ENCODE data around the gene MFAP4.

The MFAP4 gene

GRCh38 chr17:19414396-19415280, 27.6 kb upstream of the MFAP4 start:
- TF ChIP-seq CTCF (IDR thresholded peaks at IDR 0.05; ENCODE audit: extremely low read depth, missing control alignments), result no peak
- no peak for DNase-seq (ENCODE audit: low spot score)

GRCh38 chr17:19413761-19414160, 26.8 kb upstream of the MFAP4 start:
- DNase-seq (ENCODE audit: low spot score), result no peak

GRCh38 chr17:19412984-19413383, 26.0 kb upstream of the MFAP4 start:
- TF ChIP-seq CTCF (IDR thresholded peaks at IDR 0.05; ENCODE audit: extremely low read depth, missing control alignments), result no peak
- no peak for DNase-seq (ENCODE audit: low spot score)

More at GRCh38 chr17:19413761-19414160, 26.8 kb upstream of the MFAP4 start:
- no peak for TF ChIP-seq CTCF (IDR thresholded peaks at IDR 0.05; ENCODE audit: extremely low read depth, missing control alignments)

GRCh38 chr17:19412510-19412909, 25.5 kb upstream of the MFAP4 start:
- DNase-seq (ENCODE audit: low spot score), result no peak
- TF ChIP-seq CTCF (IDR thresholded peaks at IDR 0.05; ENCODE audit: extremely low read depth, missing control alignments), result no peak

- TF ChIP-seq CTCF (IDR thresholded peaks at IDR 0.05; ENCODE audit: extremely low read depth, missing control alignments), result no peak
- DNase-seq (ENCODE audit: low spot score), result no peak
Observed at GRCh38 chr17:19411631-19412030, 24.6 kb upstream of the MFAP4 start.

GRCh38 chr17:19410875-19411620, 24.1 kb upstream of the MFAP4 start, which contains the start of gene RNF112:
Gene RNF112, plus strand, starts transcription at chr17:19411232. Its CDS starts 177 bp downstream, at chr17:19411409.
- no peak for DNase-seq (ENCODE audit: low spot score)
- no peak for TF ChIP-seq CTCF (IDR thresholded peaks at IDR 0.05; ENCODE audit: extremely low read depth, missing control alignments)

- no peak for TF ChIP-seq CTCF (IDR thresholded peaks at IDR 0.05; ENCODE audit: extremely low read depth, missing control alignments)
- DNase-seq (ENCODE audit: low spot score), result no peak
Observed at GRCh38 chr17:19410091-19410490, 23.1 kb upstream of the MFAP4 start.
